ENCODE results near the gene PKP1.

PKP1 gene

DNA sequence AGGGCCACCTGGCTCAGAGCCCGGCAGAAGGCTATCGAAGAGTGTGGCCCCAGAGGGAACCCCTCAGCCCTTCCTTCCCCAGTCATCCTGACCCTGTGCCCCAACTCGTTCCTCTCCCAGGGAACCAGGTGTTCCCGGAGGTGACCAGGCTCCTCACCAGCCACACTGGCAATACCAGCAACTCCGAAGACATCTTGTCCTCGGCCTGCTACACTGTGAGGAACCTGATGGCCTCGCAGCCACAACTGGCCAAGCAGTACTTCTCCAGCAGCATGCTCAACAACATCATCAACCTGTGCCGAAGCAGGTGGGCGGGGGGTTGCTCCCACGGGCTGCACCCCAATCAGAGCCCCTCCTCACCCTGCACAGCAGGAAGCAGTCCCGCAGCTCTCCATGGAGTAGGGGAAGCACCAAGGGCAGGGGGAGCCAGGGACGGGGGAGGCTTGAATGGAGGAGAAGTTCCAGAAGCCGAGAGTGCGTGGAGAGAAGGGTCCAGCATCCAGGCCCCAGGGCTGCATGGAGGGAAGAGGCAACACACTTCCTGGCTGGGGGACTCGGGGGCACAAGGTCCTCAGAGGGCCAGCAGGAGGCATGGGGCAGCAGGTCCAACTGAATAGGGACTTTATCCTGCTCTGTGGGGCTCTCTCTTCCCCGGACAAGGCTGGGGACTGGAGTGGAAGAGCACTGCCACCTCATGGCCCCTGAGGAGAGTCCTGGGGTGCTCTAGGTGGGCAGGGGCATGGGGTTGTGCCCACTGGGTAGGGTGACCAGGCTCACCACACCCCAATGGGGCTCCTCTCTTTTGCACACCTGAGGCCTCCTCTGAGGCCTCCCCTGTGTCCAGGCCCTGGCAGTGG is 41.7 kb downstream of the PKP1 start:
- TF ChIP-seq, protein P1, sequence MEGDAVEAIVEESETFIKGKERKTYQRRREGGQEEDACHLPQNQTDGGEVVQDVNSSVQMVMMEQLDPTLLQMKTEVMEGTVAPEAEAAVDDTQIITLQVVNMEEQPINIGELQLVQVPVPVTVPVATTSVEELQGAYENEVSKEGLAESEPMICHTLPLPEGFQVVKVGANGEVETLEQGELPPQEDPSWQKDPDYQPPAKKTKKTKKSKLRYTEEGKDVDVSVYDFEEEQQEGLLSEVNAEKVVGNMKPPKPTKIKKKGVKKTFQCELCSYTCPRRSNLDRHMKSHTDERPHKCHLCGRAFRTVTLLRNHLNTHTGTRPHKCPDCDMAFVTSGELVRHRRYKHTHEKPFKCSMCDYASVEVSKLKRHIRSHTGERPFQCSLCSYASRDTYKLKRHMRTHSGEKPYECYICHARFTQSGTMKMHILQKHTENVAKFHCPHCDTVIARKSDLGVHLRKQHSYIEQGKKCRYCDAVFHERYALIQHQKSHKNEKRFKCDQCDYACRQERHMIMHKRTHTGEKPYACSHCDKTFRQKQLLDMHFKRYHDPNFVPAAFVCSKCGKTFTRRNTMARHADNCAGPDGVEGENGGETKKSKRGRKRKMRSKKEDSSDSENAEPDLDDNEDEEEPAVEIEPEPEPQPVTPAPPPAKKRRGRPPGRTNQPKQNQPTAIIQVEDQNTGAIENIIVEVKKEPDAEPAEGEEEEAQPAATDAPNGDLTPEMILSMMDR (IDR thresholded peaks at IDR 0.05; ENCODE audit: control insufficient read depth, extremely low read depth, insufficient read depth), result no peak
- no peak overlapping the region for H3K4me3 ChIP-seq (ENCODE audit: low read depth, low read length)
- DNase-seq (ENCODE audit: low read depth), result no peak

DNA sequence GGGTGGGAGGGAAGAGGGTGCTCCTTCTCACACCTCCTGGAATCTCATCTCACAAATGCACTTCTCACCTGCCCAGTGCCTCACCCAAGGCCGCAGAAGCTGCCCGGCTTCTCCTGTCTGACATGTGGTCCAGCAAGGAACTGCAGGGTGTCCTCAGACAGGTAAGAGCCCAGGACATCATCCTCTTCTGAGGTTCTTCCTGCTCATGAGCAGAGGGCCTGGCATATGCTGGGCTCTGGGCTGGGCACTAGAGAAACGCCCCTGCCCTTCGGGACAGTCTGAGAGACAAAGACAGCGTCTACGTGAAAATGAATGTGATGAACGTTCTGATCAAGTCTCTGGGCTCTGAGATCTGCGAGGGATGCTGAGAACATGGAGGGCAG is 42.4 kb downstream of the PKP1 start:
- TF ChIP-seq, protein P1 (IDR thresholded peaks at IDR 0.05; ENCODE audit: control insufficient read depth, extremely low read depth, insufficient read depth), result no peak
- H3K4me3 ChIP-seq (ENCODE audit: low read depth, low read length), result no peak overlapping the region
- no peak for DNase-seq (ENCODE audit: low read depth)

DNA sequence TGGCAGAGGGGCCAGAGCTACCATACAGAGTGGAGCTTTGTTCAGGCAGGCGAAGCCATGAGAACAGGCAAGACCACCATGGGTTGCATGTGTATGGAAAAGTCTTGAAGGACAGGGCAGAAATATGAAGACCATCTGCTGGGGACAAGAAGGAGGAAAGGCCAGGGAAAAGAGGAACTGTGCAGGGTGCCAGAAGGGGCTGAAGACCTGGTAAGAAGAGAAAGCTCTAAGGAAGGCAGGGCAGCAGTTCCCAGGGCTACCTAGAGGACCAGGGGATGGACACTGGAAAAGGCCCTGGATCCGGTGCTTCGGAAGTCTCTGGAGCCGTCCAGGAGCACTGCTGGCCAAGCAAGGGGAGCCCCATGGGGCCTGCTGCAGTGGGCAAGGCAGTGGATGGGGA is 43.4 kb downstream of the PKP1 start:
- no peak overlapping the region for H3K4me3 ChIP-seq (ENCODE audit: low read depth, low read length)
- DNase-seq (ENCODE audit: low read depth), result no peak
- TF ChIP-seq, protein P1 (IDR thresholded peaks at IDR 0.05; ENCODE audit: control insufficient read depth, extremely low read depth, insufficient read depth), result no peak

DNA sequence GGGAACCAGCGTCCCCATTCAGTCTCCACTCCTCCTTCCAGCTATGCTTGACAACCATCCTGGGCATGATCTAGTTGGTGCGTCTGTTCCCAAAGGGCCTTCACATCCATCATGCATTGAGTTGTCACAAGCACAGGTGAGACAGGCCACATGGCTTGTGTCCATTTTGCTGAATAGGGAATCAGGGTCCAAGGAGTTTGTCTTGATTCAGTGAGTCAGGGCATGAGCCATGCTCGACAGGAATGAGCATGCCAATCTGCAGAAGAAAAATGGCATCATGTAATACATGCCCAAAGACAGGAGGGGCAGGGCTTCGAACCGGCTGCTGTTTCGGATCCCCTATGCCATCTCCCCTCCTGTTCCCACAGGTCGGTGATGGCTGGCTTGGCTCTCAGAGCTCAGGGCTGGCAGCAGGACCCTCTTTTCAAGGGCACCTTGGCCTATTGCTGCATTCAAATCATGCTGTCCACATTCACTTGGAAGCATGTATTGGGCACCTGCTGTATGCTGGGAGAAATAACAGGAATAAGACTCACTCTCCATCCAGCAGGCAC is 44.5 kb downstream of the PKP1 start:
- TF ChIP-seq, protein P1 (IDR thresholded peaks at IDR 0.05; ENCODE audit: control insufficient read depth, extremely low read depth, insufficient read depth), result no peak
- no peak overlapping the region for H3K4me3 ChIP-seq (ENCODE audit: low read depth, low read length)
- DNase-seq (ENCODE audit: low read depth), result no peak

DNA sequence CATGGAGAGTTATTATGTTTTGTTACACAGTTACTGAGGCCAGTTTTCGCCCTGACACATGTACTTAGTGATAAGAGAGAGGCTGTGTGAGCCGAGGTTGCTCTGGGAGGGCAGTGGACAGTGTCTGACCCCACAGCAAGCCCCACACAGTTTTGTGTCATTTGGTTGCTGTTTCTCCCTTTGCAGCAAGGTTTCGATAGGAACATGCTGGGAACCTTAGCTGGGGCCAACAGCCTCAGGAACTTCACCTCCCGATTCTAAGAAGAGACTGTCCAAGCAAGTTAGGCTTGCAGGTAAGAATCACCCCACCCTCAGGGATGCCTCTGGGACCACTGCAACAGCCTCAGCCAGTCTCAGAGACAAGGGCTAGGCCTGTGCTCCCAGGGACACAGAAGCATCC is 45.3 kb downstream of the PKP1 start:
- TF ChIP-seq, protein P1 (IDR thresholded peaks at IDR 0.05; ENCODE audit: control insufficient read depth, extremely low read depth, insufficient read depth), result no peak
- no peak for DNase-seq (ENCODE audit: low read depth)
- no peak overlapping the region for H3K4me3 ChIP-seq (ENCODE audit: low read depth, low read length)

DNA sequence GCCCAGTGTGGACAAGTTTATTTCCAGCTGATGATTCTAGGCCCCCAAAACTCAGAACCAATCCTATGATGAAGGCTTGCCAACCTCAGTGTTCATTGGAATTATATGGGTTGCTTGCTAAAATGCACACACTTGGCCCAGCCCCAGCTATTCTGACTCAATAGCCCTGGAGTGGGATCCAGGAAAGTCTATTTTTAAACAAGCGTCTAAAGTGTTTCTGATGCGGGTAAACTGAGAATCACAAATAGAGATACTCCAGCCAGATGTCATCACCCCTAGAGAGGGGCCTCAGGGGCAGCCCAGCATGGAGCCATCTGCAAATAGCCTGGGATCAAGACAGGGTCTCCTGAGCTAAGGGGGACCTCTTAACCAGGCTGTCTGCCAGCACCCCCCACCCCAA is 46.0 kb downstream of the PKP1 start:
- DNase-seq (ENCODE audit: low read depth), result no peak
- TF ChIP-seq, protein P1 (IDR thresholded peaks at IDR 0.05; ENCODE audit: control insufficient read depth, extremely low read depth, insufficient read depth), result no peak
- H3K4me3 ChIP-seq (ENCODE audit: low read depth, low read length), result no peak overlapping the region

All from LNCaP clone FGC (cell line).